K562 (cell line): ENCODE data around the gene DGCR8. TPM values are rescaled to one million over a fixed set of nuclear protein-coding genes. Genes with fewer than 3 reads are reported as not detected.

Experiments
- HDAC6 ChIP-seq: IDR thresholded peaks from 2 replicates; pipeline ENCODE4 v1.6.1; 2012; ENCODE audit warnings: low read depth, mild to moderate bottlenecking, control low read depth, inconsistent platforms, low read length, moderate library complexity
- HMGXB4 ChIP-seq: sonication (generic); formaldehyde crosslinking; IDR thresholded peaks from 2 replicates; pipeline ENCODE4 v1.8.1; 2023; ENCODE audit warnings: mild to moderate bottlenecking, missing genetic modification reagents
- MCM7 ChIP-seq, 2 experiments: fragments of 450-650 bp; IDR thresholded peaks; 2 replicates each; pipeline ENCODE4 v1.6.1; 2016 to 2018
- NRF1 ChIP-seq, 2 experiments: fragments of 450-650 bp; IDR thresholded peaks in 1 of 2; conservative IDR thresholded peaks in 1 of 2; 2 replicates each; pipeline ENCODE4 v1.6.1; 2014; ENCODE audit warnings: mild to moderate bottlenecking in 2 of 2
- POLR2G ChIP-seq: fragments of 200-400 bp; formaldehyde crosslinking; IDR thresholded peaks from 2 replicates; pipeline ENCODE4 v1.6.1; 2017; ENCODE audit warnings: low read depth, mild to moderate bottlenecking, antibody characterized with exemption, low read length, moderate library complexity
- RREB1 ChIP-seq: fragments of 250-450 bp; sonication (Bioruptor Pico); IDR thresholded peaks from 2 replicates; pipeline ENCODE4 v1.4.0; 2020
- SIX5 ChIP-seq, 2 experiments: IDR thresholded peaks; 2 replicates each; pipeline ENCODE4 v1.6.1; 2011; ENCODE audit warnings: low read length in 2 of 2, borderline replicate concordance in 1 of 2, low read depth in 1 of 2, mild to moderate bottlenecking in 1 of 2, moderate library complexity in 1 of 2; ENCODE audit not compliant: insufficient read depth in 1 of 2
- SMARCA5 ChIP-seq: fragments of 450-650 bp; IDR thresholded peaks from 2 replicates; pipeline ENCODE4 v1.6.1; 2016
- SRSF1 ChIP-seq: fragments of 200-400 bp; formaldehyde crosslinking; IDR thresholded peaks from 2 replicates; pipeline ENCODE4 v1.6.1; 2017; ENCODE audit warnings: mild to moderate bottlenecking, low read depth, low read length, moderate library complexity
- TBP ChIP-seq: optimal IDR thresholded peaks from 2 replicates; pipeline ENCODE3; 2011; ENCODE audit warnings: low read depth, low read length, improper control_type of control experiment
- TEAD1 ChIP-seq, 2 experiments: fragments of 450-650 bp in 1 of 2; sonication (generic) in 1 of 2; formaldehyde crosslinking; IDR thresholded peaks; 2 replicates each; pipeline versions ENCODE4 v1.4.0 to v1.8.0; 2020 to 2022; ENCODE audit warnings: mild to moderate bottlenecking in 2 of 2, missing genetic modification reagents in 1 of 2
- THAP12 ChIP-seq: fragments of 250-450 bp; sonication (Bioruptor Pico); IDR thresholded peaks from 2 replicates; pipeline ENCODE4 v1.9.0; 2021; ENCODE audit warnings: mild to moderate bottlenecking, inconsistent platforms
- TOE1 ChIP-seq, 2 experiments: fragments of 450-650 bp in 1 of 2; sonication (generic) in 1 of 2; formaldehyde crosslinking in 1 of 2; IDR thresholded peaks; 2 replicates each; pipeline versions ENCODE4 v1.7.1 to v1.8.0; 2016 to 2022; ENCODE audit warnings: borderline replicate concordance in 2 of 2, mild to moderate bottlenecking in 2 of 2, antibody characterized with exemption in 1 of 2, inconsistent platforms in 1 of 2, low read depth in 1 of 2, missing genetic modification reagents in 1 of 2, moderate library complexity in 1 of 2
- TSC22D4 ChIP-seq: fragments of 450-650 bp; IDR thresholded peaks from 2 replicates; pipeline ENCODE4 v1.6.1; 2016; ENCODE audit warnings: missing genetic modification characterization, missing biosample characterization, control low read depth
- ZNF124 ChIP-seq: sonication (generic); formaldehyde crosslinking; IDR thresholded peaks from 2 replicates; pipeline ENCODE4 v1.8.1; 2022; ENCODE audit warnings: missing genetic modification reagents
- ZNF175 ChIP-seq: fragments of 200-800 bp; sonication (Bioruptor generic); IDR thresholded peaks from 2 replicates; pipeline ENCODE4 v1.6.1; 2016; ENCODE audit warnings: low read depth, mild to moderate bottlenecking, missing genetic modification characterization, missing compliant biosample characterization
- ZNF668 ChIP-seq: fragments of 250-450 bp; sonication (Bioruptor Pico); IDR thresholded peaks from 2 replicates; pipeline ENCODE4 v1.8.0; 2022; ENCODE audit warnings: mild to moderate bottlenecking, inconsistent platforms
- polyA plus RNA-seq, 8 experiments: library from polyadenylated mRNA; depleted of rRNA in 4 of 8; stranded (reverse) in 5 of 8; unstranded in 3 of 8; fragments of >200 nt; fragmentation: Nextera tagmentation in 2 of 8; fragmentation: Illumina TruSeq in 1 of 8; extraction: Ambion mirVana in 2 of 8; extraction: Trizol in 1 of 8; gene quantifications; 2 replicates each; pipeline versions ENCODE4 v1.2.1 to v1.2.3, GENCODE V29; 2011 to 2014; ENCODE audit warnings: inconsistent platforms in 1 of 8, missing spikeins in 1 of 8
- total RNA-seq, 7 experiments: library from RNA; depleted of rRNA in 6 of 7; stranded (reverse); fragments of >200 nt in 6 of 7; fragmentation: Illumina TruSeq in 2 of 7; extraction: Trizol in 2 of 7; gene quantifications; 2 replicates each; pipeline versions ENCODE4 v1.2.1 to v1.2.3, GENCODE V29; 2011 to 2021; ENCODE audit warnings: low replicate concordance in 1 of 7

Gene DGCR8
- total and polyA plus RNA-seq, 9 of the 15 experiments (the other 6 are each of a cell fraction or from before 2014, with no cell fraction given) = 5.9 to 144 (median 80.1) TPM

GRCh38 chr22:20115691-20116375 is 35.8 kb downstream of the DGCR8 start, which contains the start of gene RANBP1 (continued):
- TF ChIP-seq RREB1 (peak; percentile 5; the same call in 1 of the 2 replicates), TSC22D4 (tag) (no peak), TEAD1 (CRISPR knock-in tag; IDR thresholded peaks at IDR 0.05) (0 out of 4 replicates have a peak, but pooled peaks of 1 of the 2 experiments have one; percentile 2), THAP12 (CRISPR knock-in tag) (peak; percentile 54; the same call in 1 of the 2 replicates), ZNF175 (CRISPR knock-in tag) (no peak), MCM7 (IDR thresholded peaks at IDR 0.05) (no peak), SMARCA5 (peak; percentile 68; the same call in 1 of the 2 replicates), SIX5 (IDR thresholded peaks at IDR 0.05; ENCODE audit: borderline replicate concordance in 1 of 2, insufficient read depth in 1 of 2, low read depth in 1 of 2, low read length in 2 of 2) (peak in 1 of 2 experiments; percentile 15; a peak in 1 of 4 replicates), ZNF668 (CRISPR knock-in tag) (0 out of 2 replicates have a peak, but pooled peaks have one; percentile 18), SRSF1 (no peak), HDAC6 (0 out of 2 replicates have a peak, but pooled peaks have one; percentile 22), POLR2G (peak; percentile 82), HMGXB4 (peak; percentile 87), TOE1 (IDR thresholded peaks at IDR 0.05; ENCODE audit: borderline replicate concordance) (no peak), TOE1 (CRISPR knock-in tag; IDR thresholded peaks at IDR 0.05; ENCODE audit: borderline replicate concordance, low read depth) (no peak), NRF1 (conservative IDR thresholded peaks at IDR 0.05 in 1 of 2, IDR thresholded peaks at IDR 0.05 in 1 of 2) (peak in 1 of 2 experiments; percentile 33; a peak in 2 of 4 replicates), TBP (no peak), ZNF124 (CRISPR knock-in tag) (no peak)
